ENCODE results near the gene PKLR.
A peak's percentile ranks its signal among the peaks of the same experiment; 100 is the strongest.
"Not testable (repeated sequence)": the region's sequence is repeated elsewhere in the genome, so short reads cannot be mapped to it uniquely, and the experiment has no call there.

Gene PKLR

GRCh38 chr1:155316922-155317321 lies 15.7 kb upstream of the PKLR start:
- DNase-seq = no peak

- no peak for DNase-seq
These were observed 12.0 kb upstream of the PKLR start for GRCh38 chr1:155313261-155313660.

GRCh38 chr1:155309423-155310021 lies 8.3 kb upstream of the PKLR start:
- no peak for DNase-seq

GRCh38 chr1:155308493-155309422 lies 7.5 kb upstream of the PKLR start, which contains the start of gene FDPS:
FDPS (plus strand) TSS chr1:155308866; CDS start chr1:155309790, 924 bp downstream.
- DNase-seq = peak; percentile 99

- DNase-seq = peak; percentile 55
These were observed 6.1 kb upstream of the PKLR start for GRCh38 chr1:155307247-155307740.

DNA sequence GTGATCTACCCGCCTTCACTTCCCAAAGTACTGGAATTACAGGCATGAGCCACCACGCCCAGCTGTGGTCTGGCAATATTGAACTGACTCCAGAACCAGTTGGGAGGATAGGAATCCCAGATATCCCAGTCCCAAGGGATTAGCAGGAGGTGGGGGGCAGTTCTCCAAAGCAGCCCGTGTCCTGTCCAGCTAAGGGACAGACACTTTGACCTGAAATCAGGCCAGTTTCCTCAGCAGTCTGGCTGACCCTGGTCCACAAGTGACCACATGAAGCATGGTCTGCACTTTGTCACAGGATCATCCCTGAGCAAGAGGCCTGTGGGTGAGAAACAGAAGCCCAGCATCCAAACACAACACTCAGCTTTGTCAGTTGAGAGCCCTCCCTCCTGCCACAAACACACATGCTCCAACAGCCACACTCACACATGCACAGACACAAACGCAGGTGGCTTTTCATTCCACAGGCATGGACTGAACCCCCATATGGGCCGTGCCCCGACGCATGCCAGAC lies 4.7 kb upstream of the PKLR start:
- DNase-seq = peak; percentile 34

DNA sequence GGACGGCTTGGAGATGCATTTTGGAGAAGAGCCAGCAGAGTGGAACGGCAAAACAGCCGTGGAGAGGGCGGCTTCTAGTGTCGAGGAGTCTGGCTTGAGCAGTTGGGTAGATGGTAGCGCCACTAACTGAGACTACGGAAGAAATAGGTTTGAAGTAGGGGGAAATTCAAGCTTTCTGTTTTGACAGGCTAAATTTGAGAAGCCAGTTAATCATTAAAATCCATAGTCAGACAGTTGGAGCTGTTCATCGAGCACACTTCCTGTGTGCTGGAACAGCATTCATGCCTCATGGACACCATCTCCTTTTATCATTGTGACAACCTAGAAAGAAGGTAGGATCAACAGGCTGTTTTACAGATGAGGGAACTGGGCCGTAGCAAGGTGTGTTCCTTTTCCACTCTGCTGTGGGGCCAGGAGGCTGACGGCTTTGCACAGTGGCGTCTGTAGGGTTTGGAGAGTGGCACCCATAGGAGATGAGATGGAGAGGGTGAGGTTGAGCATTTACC lies 3.4 kb upstream of the PKLR start:
- no peak for DNase-seq

DNA sequence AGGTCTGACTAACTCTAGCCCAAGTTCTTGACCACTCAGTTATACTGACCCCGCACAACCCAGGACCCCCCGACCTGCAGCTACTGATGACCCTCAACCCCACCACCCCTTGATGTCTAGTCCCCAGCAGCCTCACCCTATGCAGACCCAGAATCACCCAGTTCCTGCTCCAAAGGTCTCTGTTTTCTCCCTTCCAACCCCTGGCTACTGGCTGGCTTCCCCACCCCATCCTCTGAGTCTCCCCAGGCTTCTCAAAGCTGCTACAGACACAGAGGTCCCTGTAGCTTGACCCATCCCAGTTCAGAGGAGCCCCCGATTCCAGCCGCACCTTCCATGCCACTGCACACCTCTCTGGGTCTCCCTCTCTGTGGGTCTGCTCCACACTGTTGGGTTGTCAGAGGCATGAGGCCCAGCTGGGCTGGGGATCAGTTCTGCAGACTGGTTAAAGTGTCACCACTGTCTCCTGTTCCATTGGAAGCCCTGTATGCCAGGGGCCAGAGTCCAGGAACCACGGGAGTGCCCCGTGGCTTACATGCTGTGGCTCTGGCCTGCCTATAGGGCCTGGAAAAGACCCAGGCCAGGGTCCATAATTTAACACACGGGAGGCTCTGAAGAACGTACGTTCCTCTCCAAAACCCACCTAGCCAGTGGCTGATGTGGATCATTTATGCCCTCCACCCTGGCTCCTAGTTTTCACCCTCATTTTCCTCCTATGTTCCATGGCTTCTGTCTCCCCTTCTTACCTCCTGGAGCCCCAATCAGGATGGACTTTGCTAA lies 497 bp downstream of the PKLR start:
- no peak for DNase-seq

DNA sequence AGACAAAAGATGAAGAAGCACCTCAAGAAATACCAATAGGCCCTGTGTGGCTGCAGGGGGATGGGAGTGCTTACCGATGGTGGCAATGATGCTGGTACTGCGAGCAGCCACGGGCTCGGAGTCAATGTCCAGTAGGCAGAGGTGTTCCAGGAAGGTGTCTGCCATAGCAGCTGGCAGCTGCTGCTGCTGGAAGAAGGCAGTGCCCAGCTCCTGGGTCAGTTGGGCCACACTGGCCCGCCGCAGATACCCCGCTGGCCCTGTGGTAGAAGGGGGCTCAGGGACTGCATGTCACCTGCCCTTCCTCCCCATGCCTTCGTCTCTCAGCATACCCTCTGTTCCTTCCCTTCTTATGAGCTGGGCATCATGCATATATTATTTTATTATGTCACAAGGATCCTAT lies 1.2 kb downstream of the PKLR start:
- DNase-seq = no peak

GRCh38 chr1:155297384-155297783 lies 3.9 kb downstream of the PKLR start:
- DNase-seq = no peak

GRCh38 chr1:155296661-155297060 lies 4.6 kb downstream of the PKLR start:
- no peak for DNase-seq

GRCh38 chr1:155295942-155296267 lies 5.3 kb downstream of the PKLR start:
- no peak for DNase-seq

GRCh38 chr1:155295183-155295941 lies 5.9 kb downstream of the PKLR start:
- DNase-seq = no peak

- DNase-seq = no peak
These were observed 6.6 kb downstream of the PKLR start for GRCh38 chr1:155294520-155295182.

DNA sequence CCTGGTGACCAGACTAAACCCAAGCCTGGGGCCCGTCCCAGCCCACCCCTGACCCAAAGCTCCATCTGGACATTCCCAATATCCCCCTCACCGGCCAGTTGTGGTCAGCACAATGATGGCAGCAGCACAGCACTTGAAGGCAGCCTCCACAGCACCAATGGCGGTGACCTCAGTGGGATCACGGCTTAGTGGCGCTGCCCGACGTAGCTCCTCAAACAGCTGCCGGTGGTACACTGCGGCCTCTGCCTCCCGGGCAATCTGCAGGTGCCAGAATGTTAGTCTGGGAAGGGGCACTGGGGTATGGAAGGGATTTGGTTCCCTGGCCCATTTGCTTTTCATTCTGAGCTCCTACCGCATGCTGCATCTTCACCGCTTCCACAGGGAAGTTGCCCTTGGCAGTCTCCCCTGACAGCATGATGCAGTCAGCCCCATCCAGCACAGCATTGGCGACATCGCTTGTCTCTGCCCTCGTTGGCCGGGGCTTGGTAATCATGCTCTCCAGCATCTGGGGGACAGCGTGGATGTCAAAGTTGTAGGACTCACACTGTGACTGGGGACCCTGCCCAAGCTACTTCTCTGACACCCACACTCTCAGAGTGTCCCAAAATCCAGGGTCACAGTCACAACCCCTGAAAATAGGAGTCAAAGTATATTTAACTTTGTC lies 8.0 kb downstream of the PKLR start:
- DNase-seq = no peak

DNA sequence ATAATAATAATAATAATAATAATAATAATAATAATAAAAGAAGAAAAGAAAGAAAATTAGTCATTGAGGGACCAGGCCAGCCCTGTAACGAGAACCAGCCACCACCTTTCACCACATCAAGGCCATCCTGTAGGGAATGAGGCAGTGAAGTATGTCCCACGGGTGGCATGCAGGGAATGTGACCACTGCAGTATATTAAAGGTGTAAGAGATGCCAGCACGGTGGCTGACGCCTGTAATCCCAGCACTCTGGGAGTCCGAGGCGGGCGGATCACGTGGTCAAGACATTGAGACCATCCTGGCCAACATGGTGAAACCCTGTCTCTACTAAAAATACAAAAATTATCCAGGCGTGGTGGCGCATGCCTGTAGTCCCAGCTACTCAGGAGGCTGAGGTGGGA lies 10.2 kb downstream of the PKLR start:
- DNase-seq = not testable (repeated sequence)

- no peak for DNase-seq
These were observed 13.2 kb downstream of the PKLR start for GRCh38 chr1:155287987-155288543.

GRCh38 chr1:155286544-155286943 lies 14.7 kb downstream of the PKLR start:
- DNase-seq = no peak

DNA sequence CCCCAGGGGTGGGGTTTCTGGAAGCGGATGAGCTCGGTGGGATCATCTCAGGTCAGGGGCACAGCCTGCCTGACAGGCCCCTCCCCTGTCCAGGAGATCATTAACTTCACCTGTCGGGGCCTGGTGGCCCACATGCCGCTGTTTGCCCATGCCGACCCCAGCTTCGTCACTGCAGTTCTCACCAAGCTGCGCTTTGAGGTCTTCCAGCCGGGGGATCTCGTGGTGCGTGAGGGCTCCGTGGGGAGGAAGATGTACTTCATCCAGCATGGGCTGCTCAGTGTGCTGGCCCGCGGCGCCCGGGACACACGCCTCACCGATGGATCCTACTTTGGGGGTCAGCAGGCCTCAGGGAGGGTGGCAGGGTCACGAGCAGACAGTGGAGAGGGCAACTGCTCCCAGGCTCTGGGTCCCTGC lies 15.6 kb downstream of the PKLR start:
- no peak for DNase-seq

- no peak for DNase-seq
These were observed 16.2 kb downstream of the PKLR start for GRCh38 chr1:155285063-155285462.

All from fibroblast of skin of abdomen (primary cell).